Neural progenitor cell (in vitro differentiated cells): ENCODE results near the gene APH1B.

ENCODE experiments used
- EZH2 ChIP-seq: fragments of 200-600 bp; sonication (generic); IDR thresholded peaks from 2 replicates; pipeline ENCODE4 v1.6.1; 2017; ENCODE audit warnings: antibody characterized with exemption, mild to moderate bottlenecking, moderate library complexity
- EZH2phosphoT487 ChIP-seq: fragments of 200-600 bp; sonication (generic); IDR thresholded peaks from 2 replicates; pipeline ENCODE4 v1.6.1; 2017; ENCODE audit warnings: antibody characterized with exemption
- TF ChIP-seq, protein P1 (sequence below): fragments of 200-600 bp; sonication (generic); IDR thresholded peaks from 2 replicates; pipeline ENCODE4 v1.5.1; 2017; ENCODE audit warnings: antibody characterized with exemption, mild to moderate bottlenecking

DNA sequence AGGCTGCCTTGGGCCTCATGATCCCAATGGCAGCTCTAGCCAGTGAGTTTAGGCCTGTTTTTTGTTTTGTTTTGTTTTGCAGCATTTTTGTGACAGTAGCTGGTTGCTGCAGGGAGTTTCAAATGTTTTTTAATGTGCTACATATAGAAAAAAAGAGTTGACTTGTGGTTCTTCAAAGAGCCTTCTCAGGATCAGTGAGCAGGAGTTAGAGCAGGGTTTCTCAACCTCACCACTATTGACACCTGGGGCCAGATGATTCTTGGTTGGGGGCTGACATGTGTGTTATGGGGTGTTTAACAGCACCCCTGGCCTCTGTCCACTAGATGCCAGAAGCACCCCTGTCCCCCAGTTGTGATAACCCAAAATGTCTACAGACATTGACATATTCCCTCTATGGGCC lies 17.9 kb downstream of the APH1B start:
- TF ChIP-seq EZH2phosphoT487 (no peak), EZH2 (no peak)
- TF ChIP-seq, protein P1, sequence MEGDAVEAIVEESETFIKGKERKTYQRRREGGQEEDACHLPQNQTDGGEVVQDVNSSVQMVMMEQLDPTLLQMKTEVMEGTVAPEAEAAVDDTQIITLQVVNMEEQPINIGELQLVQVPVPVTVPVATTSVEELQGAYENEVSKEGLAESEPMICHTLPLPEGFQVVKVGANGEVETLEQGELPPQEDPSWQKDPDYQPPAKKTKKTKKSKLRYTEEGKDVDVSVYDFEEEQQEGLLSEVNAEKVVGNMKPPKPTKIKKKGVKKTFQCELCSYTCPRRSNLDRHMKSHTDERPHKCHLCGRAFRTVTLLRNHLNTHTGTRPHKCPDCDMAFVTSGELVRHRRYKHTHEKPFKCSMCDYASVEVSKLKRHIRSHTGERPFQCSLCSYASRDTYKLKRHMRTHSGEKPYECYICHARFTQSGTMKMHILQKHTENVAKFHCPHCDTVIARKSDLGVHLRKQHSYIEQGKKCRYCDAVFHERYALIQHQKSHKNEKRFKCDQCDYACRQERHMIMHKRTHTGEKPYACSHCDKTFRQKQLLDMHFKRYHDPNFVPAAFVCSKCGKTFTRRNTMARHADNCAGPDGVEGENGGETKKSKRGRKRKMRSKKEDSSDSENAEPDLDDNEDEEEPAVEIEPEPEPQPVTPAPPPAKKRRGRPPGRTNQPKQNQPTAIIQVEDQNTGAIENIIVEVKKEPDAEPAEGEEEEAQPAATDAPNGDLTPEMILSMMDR = no peak
